HCT116 (cell line): Measurements from ENCODE around the gene ITM2C. TPM values are rescaled to one million over a fixed set of nuclear protein-coding genes. Genes with fewer than 3 reads are reported as not detected.

Experiments
- ATAC-seq: fragments of 200-7000 bp; cut with Tn5 transposase; 2 replicates; pipeline ENCODE4 v1.9.1; 2020; ENCODE audit warnings: mild to moderate bottlenecking, moderate library complexity
- BruUV-seq: library from RNA; stranded (reverse); fragments of 400-500 nt; replicated peaks from 2 replicates; lab custom pipeline; 2021; lab: Mats Ljungman, UMichigan
- CTCF ChIA-PET: fragments of 300-600 bp; sonication (Branson Sonifier 250); formaldehyde crosslinking; loops from one replicate; lab custom pipeline; 2021; ENCODE audit warnings: antibody characterized with exemption; lab: Charles Lee
- POLR2A ChIA-PET: fragments of 300-600, 350-600 bp; sonication (Branson Sonifier 250); formaldehyde crosslinking; loops from one replicate; lab custom pipeline; 2021; ENCODE audit warnings: antibody characterized with exemption; lab: Charles Lee
- RAD21 ChIA-PET, 2 experiments: fragments of 300-600 bp; sonication (Branson Sonifier 250); formaldehyde crosslinking; loops; one replicate each; lab custom pipeline; 2023; ENCODE audit warnings: low total read pairs in 2 of 2; ENCODE audit not compliant: uncharacterized antibody in 2 of 2, unreplicated experiment in 2 of 2, low non-redundant PET in 1 of 2; lab: Charles Lee
- DNase-seq: peaks from one replicate; pipeline ENCODE4 v3.0.0-alpha.2; 2010; ENCODE audit warnings: low read depth, low spot score
- H2AFZ ChIP-seq: fragments of 200-600 bp; shearing (Covaris generic), sonication (generic); 2 replicates; pipeline ENCODE4 v1.6.1; 2017; ENCODE audit warnings: low read depth, mixed run types, mixed read lengths, antibody characterized with exemption, low read length; ENCODE audit not compliant: poor library complexity, severe bottlenecking
- H3K27ac ChIP-seq: 2 replicates; pipeline ENCODE4 v1.5.1; 2012; ENCODE audit warnings: low read depth, low read length
- H3K27me3 ChIP-seq: fragments of 200-600 bp; sonication (generic); 2 replicates; pipeline ENCODE4 v1.6.1; 2016; ENCODE audit warnings: mixed run types, low read length, mixed read lengths; ENCODE audit not compliant: insufficient read depth
- H3K36me3 ChIP-seq, 2 experiments: fragments of 200-500 bp in 1 of 2; fragments of 200-600 bp in 1 of 2; sonication (Bioruptor generic) in 1 of 2; sonication (generic) in 1 of 2; 2 replicates each; pipeline versions ENCODE4 v1.5.1 to v1.6.1; 2014 to 2016; ENCODE audit warnings: low read length in 2 of 2, inconsistent platforms in 1 of 2, mixed read lengths in 1 of 2, mixed run types in 1 of 2; ENCODE audit not compliant: insufficient read depth in 2 of 2, control insufficient read depth in 1 of 2
- H3K4me1 ChIP-seq, 2 experiments: fragments of 200-600 bp in 1 of 2; sonication (generic) in 1 of 2; 2 replicates each; pipeline versions ENCODE4 v1.5.1 to v1.6.1; 2012 to 2017; ENCODE audit warnings: low read length in 2 of 2, inconsistent platforms in 1 of 2, mild to moderate bottlenecking in 1 of 2, mixed read lengths in 1 of 2, mixed run types in 1 of 2, moderate library complexity in 1 of 2; ENCODE audit not compliant: insufficient read depth in 2 of 2, control insufficient read depth in 1 of 2
- H3K4me2 ChIP-seq: fragments of 200-600 bp; sonication (generic); 2 replicates; pipeline ENCODE4 v1.6.1; 2017; ENCODE audit warnings: mixed run types, low read length, mixed read lengths
- H3K4me3 ChIP-seq, 2 experiments: fragments of 200-600 bp in 1 of 2; sonication (generic) in 1 of 2; replicated peaks in 1 of 2; 2 replicates each; pipeline ENCODE4 v1.5.1; 2011 to 2016; ENCODE audit warnings: low read length in 2 of 2, control low read depth in 1 of 2, low read depth in 1 of 2, mild to moderate bottlenecking in 1 of 2, mixed read lengths in 1 of 2, mixed run types in 1 of 2
- H3K79me2 ChIP-seq: fragments of 200-600 bp; sonication (generic); 2 replicates; pipeline ENCODE4 v1.6.1; 2017; ENCODE audit warnings: mild to moderate bottlenecking, mixed run types, low read length, moderate library complexity, mixed read lengths; ENCODE audit not compliant: insufficient read depth
- H3K9ac ChIP-seq: fragments of 200-600 bp; sonication (generic); 2 replicates; pipeline ENCODE4 v1.6.1; 2016; ENCODE audit warnings: low read length, mixed read lengths
- H3K9me2 ChIP-seq: fragments of 200-600 bp; sonication (generic), shearing (Covaris generic); 2 replicates; pipeline ENCODE4 v1.6.1; 2017; ENCODE audit warnings: mixed run types, mild to moderate bottlenecking, moderate library complexity; ENCODE audit not compliant: insufficient read depth
- H3K9me3 ChIP-seq, 2 experiments: fragments of 200-500 bp in 1 of 2; fragments of 200-600 bp in 1 of 2; sonication (Bioruptor generic) in 1 of 2; sonication (generic) in 1 of 2; 2 replicates each; pipeline ENCODE4 v1.6.1; 2014 to 2017; ENCODE audit warnings: low read length in 2 of 2, mixed read lengths in 2 of 2, inconsistent platforms in 1 of 2, low read depth in 1 of 2, mild to moderate bottlenecking in 1 of 2, mixed run types in 1 of 2, moderate library complexity in 1 of 2; ENCODE audit not compliant: control insufficient read depth in 1 of 2, insufficient read depth in 1 of 2
- H4K20me1 ChIP-seq: fragments of 200-600 bp; sonication (generic), shearing (Covaris generic); 2 replicates; pipeline ENCODE4 v1.6.1; 2017; ENCODE audit warnings: mixed run types, mild to moderate bottlenecking, moderate library complexity; ENCODE audit not compliant: insufficient read depth
- CEBPB ChIP-seq: IDR thresholded peaks from 2 replicates; pipeline ENCODE4 v1.6.1; 2012; ENCODE audit warnings: low read depth
- EGR1 ChIP-seq: IDR thresholded peaks from 2 replicates; pipeline ENCODE4 v1.6.1; 2012; ENCODE audit warnings: low read depth
- ELF1 ChIP-seq: IDR thresholded peaks from 2 replicates; pipeline ENCODE4 v1.6.1; 2012; ENCODE audit warnings: low read depth, borderline replicate concordance
- EZH2 ChIP-seq: fragments of 200-600 bp; sonication (generic); IDR thresholded peaks from 2 replicates; pipeline ENCODE4 v1.6.1; 2017; ENCODE audit warnings: antibody characterized with exemption, mixed run types
- EZH2phosphoT487 ChIP-seq: fragments of 200-600 bp; IDR thresholded peaks from 2 replicates; pipeline ENCODE4 v1.6.1; 2018; ENCODE audit warnings: antibody characterized with exemption, borderline replicate concordance
- FOSL1 ChIP-seq: IDR thresholded peaks from 2 replicates; pipeline ENCODE4 v1.6.1; 2012; ENCODE audit warnings: low read depth
- JUND ChIP-seq: IDR thresholded peaks from 2 replicates; pipeline ENCODE4 v1.6.1; 2012
- POLR2A ChIP-seq: IDR thresholded peaks from 2 replicates; pipeline ENCODE4 v1.7.0; 2011; ENCODE audit warnings: borderline replicate concordance; ENCODE audit not compliant: insufficient read depth, insufficient read length; ENCODE audit errors: extremely low read depth
- POLR2AphosphoS5 ChIP-seq: IDR thresholded peaks from 2 replicates; pipeline ENCODE4 v1.6.1; 2011; ENCODE audit warnings: mild to moderate bottlenecking, low read depth, low read length, moderate library complexity
- RAD21 ChIP-seq: IDR thresholded peaks from 2 replicates; pipeline ENCODE4 v1.6.1; 2012; ENCODE audit warnings: low read depth, mild to moderate bottlenecking
- TCF7L2 ChIP-seq: IDR thresholded peaks from 2 replicates; pipeline ENCODE4 v1.7.0; 2011; ENCODE audit warnings: borderline replicate concordance, inconsistent platforms; ENCODE audit not compliant: insufficient read depth, insufficient read length; ENCODE audit errors: extremely low read depth
- YY1 ChIP-seq: IDR thresholded peaks from 2 replicates; pipeline ENCODE4 v1.6.1; 2011; ENCODE audit warnings: low read length, low read depth, moderate library complexity, mild to moderate bottlenecking; ENCODE audit not compliant: insufficient replicate concordance; ENCODE audit errors: extremely low read depth
- ZNF274 ChIP-seq: fragments of 200-500 bp; sonication (Bioruptor generic); IDR thresholded peaks from 2 replicates; pipeline ENCODE4 v1.6.1; 2014; ENCODE audit warnings: mild to moderate bottlenecking, low read depth, low read length, inconsistent platforms
- intact Hi-C: fragments of 100-400 bp; cut with micrococcal nuclease; formaldehyde crosslinking; loops from 2 replicates; pipeline ENCODE4 v1.10.0; 2022
- total RNA-seq: library from RNA; stranded (reverse); gene quantifications from one replicate; pipeline ENCODE4 v1.2.1, GENCODE V29; 2021; ENCODE audit not compliant: unreplicated experiment
- TF ChIP-seq, protein P1 (sequence below): IDR thresholded peaks from 2 replicates; pipeline ENCODE4 v1.6.1; 2011; ENCODE audit warnings: mild to moderate bottlenecking, low read length, moderate library complexity; ENCODE audit not compliant: insufficient replicate concordance; ENCODE audit errors: extremely low read depth
- TF ChIP-seq, protein P2 (sequence below): IDR thresholded peaks from 2 replicates; pipeline ENCODE4 v1.6.1; 2012; ENCODE audit warnings: low read depth
- TF ChIP-seq, protein P3 (sequence below): IDR thresholded peaks from 2 replicates; pipeline ENCODE4 v1.6.1; 2012
- TF ChIP-seq, protein P4 (sequence below): IDR thresholded peaks from 2 replicates; pipeline ENCODE4 v1.6.1; 2012

Gene ITM2C
- total RNA-seq, 1 experiment from 2014 or later: 117 TPM

DNA sequence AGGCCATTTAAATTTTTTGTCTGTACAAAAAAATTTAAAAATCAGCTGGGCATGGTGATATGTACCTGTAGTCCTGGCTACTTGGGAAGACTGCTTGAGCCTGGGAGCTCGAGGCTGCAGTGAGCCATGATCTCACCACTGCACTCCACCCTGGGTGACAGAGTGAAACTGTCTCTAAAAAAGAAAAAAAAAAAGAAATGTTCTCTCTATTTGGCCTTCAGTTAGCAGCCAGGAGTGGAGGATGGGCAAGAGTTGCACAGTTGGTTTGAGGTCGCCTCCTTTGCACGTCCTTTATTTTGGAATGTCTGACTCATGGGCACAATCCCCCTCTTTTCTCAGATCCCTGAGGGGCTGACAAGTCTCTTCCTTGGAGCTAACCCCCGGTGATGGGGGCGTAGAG lies 26.3 kb downstream of the ITM2C start:
- H3K9me3 ChIP-seq: no peaks in the 10 kb centered on the region
- H3K9me2 ChIP-seq: no peaks in the 10 kb centered on the region
- no peaks in the 10 kb centered on the region for H3K79me2 ChIP-seq
- ChIA-PET CTCF (no interaction called here), RAD21 (no interaction called here), POLR2A (no interaction called here)
- DNase-seq (no peak), ATAC-seq (no peak)
- H3K36me3 ChIP-seq: no peaks in the 10 kb centered on the region
- H2AFZ ChIP-seq: no peak overlapping the region
- no peaks in the 10 kb centered on the region for H4K20me1 ChIP-seq
- no peaks in the 10 kb centered on the region for H3K27me3 ChIP-seq
- peaks cover 0 to 8% of the 10 kb centered on the region in 2 experiments; a peak in 2 of 4 replicates for H3K4me1 ChIP-seq
- intact Hi-C loops: no loop called here
- BruUV-seq: no TSS peak
- H3K4me3 ChIP-seq: no peak overlapping the region
- TF ChIP-seq YY1 (no peak), JUND (no peak), ZNF274 (no peak), EZH2 (no peak), POLR2A (no peak), TCF7L2 (no peak), CEBPB (no peak), RAD21 (no peak), EZH2phosphoT487 (no peak), EGR1 (no peak), POLR2AphosphoS5 (no peak), ELF1 (no peak), FOSL1 (no peak)
- TF ChIP-seq, protein P1, sequence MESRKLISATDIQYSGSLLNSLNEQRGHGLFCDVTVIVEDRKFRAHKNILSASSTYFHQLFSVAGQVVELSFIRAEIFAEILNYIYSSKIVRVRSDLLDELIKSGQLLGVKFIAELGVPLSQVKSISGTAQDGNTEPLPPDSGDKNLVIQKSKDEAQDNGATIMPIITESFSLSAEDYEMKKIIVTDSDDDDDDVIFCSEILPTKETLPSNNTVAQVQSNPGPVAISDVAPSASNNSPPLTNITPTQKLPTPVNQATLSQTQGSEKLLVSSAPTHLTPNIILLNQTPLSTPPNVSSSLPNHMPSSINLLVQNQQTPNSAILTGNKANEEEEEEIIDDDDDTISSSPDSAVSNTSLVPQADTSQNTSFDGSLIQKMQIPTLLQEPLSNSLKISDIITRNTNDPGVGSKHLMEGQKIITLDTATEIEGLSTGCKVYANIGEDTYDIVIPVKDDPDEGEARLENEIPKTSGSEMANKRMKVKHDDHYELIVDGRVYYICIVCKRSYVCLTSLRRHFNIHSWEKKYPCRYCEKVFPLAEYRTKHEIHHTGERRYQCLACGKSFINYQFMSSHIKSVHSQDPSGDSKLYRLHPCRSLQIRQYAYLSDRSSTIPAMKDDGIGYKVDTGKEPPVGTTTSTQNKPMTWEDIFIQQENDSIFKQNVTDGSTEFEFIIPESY: no peak
- TF ChIP-seq, protein P2, sequence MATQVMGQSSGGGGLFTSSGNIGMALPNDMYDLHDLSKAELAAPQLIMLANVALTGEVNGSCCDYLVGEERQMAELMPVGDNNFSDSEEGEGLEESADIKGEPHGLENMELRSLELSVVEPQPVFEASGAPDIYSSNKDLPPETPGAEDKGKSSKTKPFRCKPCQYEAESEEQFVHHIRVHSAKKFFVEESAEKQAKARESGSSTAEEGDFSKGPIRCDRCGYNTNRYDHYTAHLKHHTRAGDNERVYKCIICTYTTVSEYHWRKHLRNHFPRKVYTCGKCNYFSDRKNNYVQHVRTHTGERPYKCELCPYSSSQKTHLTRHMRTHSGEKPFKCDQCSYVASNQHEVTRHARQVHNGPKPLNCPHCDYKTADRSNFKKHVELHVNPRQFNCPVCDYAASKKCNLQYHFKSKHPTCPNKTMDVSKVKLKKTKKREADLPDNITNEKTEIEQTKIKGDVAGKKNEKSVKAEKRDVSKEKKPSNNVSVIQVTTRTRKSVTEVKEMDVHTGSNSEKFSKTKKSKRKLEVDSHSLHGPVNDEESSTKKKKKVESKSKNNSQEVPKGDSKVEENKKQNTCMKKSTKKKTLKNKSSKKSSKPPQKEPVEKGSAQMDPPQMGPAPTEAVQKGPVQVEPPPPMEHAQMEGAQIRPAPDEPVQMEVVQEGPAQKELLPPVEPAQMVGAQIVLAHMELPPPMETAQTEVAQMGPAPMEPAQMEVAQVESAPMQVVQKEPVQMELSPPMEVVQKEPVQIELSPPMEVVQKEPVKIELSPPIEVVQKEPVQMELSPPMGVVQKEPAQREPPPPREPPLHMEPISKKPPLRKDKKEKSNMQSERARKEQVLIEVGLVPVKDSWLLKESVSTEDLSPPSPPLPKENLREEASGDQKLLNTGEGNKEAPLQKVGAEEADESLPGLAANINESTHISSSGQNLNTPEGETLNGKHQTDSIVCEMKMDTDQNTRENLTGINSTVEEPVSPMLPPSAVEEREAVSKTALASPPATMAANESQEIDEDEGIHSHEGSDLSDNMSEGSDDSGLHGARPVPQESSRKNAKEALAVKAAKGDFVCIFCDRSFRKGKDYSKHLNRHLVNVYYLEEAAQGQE: no peak
- TF ChIP-seq, protein P3, sequence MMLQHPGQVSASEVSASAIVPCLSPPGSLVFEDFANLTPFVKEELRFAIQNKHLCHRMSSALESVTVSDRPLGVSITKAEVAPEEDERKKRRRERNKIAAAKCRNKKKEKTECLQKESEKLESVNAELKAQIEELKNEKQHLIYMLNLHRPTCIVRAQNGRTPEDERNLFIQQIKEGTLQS: no peak
- TF ChIP-seq, protein P4, sequence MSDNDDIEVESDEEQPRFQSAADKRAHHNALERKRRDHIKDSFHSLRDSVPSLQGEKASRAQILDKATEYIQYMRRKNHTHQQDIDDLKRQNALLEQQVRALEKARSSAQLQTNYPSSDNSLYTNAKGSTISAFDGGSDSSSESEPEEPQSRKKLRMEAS: no peak
- no peak overlapping the region for H3K9ac ChIP-seq
- H3K27ac ChIP-seq: no peak overlapping the region
- H3K4me2 ChIP-seq: no peak overlapping the region
